Stimulated activated CD4-positive, alpha-beta T cell treated with anti-CD3 and anti-CD28 coated beads, Interleukin-15, amount 100 ng/mL, for 48 hours (primary cell): ENCODE measurements around the gene C3.

Source experiments
- DNase-seq, 2 donors: peaks; one replicate each; pipeline ENCODE4 v3.0.0-alpha.2; 2020; ENCODE audit warnings: low read depth in 2 of 2

C3 gene

GRCh38 chr19:6730941-6731670 lies 10.7 kb upstream of the C3 start:
- DNase-seq, result no peak

- DNase-seq, result peak; percentile 47 to 58
Measured at GRCh38 chr19:6730153-6730804, 9.8 kb upstream of the C3 start.

DNA sequence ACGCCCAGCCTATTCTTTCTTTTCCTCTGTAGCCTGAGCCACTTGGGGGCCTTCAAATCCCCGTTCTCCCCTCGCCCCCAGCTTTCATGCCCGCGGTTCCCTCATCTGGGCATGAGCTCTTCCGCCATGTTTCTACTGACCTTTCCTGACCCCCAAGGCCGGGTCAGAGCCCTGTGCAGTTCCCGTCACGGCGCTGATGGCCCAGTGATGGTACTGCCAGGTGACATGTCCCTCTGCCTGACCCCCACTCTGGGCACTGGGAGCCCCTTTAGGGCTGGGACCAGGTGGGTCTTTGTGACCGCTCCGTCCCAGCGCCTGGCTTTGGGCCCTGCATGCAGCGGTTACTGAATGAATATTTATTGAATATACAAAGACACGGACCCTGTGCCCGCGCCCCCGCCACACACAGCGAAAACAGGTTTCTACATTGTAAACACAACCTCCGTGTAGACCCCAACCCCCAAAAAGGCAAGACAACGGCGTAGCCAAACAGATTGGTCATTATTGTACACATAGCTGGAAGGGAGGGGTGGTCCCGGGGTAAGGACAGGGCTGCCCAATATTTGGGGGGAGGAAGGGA lies 9.2 kb upstream of the C3 start:
- no peak for DNase-seq

GRCh38 chr19:6728346-6728745 lies 7.9 kb upstream of the C3 start:
- DNase-seq, result no peak

GRCh38 chr19:6725513-6726231 lies 5.2 kb upstream of the C3 start:
- DNase-seq, result no peak

- no peak for DNase-seq
Measured at GRCh38 chr19:6724631-6725492, 4.4 kb upstream of the C3 start.

DNA sequence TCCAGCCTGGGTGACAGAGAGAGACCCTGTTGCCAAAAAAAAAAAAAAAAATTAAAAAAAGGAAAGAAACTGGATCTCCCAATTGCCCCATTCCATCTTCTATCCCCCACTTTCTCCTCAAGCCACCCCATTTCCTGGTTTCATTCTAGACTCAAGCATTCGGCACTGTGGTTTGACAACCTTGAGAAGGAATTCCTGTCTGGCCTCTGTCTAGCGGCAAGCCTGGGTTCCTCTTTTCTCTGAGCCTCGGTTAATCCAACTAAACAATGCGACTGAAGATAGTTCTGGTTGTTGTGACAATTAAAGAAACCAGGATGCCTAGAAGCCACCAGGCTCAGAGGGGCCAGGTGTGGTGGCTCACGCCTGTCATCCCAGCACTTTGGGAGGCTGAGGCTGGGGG lies 3.3 kb upstream of the C3 start:
- DNase-seq, result no peak

GRCh38 chr19:6723108-6723618 lies 2.7 kb upstream of the C3 start:
- DNase-seq, result no peak

GRCh38 chr19:6721773-6722172 lies 1.3 kb upstream of the C3 start:
- no peak for DNase-seq

DNA sequence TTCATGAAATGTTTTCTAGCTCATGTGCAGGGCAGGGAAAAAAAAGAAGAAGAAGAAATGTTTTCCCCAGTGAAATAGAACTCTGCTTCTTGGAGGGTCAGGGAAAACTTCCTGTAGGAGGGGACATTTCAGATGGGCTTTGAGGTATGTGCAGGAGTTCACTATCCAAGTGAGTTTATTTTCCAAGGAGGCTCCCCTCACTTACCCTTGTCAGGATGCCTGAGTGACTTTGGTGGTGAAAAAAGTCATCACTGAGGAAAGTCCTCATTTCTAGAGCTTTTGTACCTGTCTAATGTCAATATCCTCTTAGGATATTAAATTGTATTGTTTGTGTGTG lies 656 bp upstream of the C3 start:
- DNase-seq, result no peak

DNA sequence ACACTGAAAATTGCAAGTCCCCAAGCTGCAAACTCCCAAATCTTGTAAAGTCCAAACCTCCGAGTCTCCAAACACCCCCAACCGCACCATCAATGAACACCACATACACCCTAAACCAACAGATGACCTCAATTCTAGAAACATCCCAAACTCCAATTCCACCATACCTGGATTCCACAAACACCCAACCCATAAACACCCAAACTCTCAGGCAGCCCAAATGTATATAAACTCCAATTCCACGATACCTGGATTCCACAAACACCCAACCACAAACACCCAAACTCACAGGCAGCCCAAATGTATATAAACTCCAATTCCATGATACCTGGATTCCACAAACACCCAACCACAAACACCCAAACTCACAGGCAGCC lies 470 bp downstream of the C3 start:
- no peak for DNase-seq

- no peak for DNase-seq
Measured at GRCh38 chr19:6719540-6719861, 949 bp downstream of the C3 start.

DNA sequence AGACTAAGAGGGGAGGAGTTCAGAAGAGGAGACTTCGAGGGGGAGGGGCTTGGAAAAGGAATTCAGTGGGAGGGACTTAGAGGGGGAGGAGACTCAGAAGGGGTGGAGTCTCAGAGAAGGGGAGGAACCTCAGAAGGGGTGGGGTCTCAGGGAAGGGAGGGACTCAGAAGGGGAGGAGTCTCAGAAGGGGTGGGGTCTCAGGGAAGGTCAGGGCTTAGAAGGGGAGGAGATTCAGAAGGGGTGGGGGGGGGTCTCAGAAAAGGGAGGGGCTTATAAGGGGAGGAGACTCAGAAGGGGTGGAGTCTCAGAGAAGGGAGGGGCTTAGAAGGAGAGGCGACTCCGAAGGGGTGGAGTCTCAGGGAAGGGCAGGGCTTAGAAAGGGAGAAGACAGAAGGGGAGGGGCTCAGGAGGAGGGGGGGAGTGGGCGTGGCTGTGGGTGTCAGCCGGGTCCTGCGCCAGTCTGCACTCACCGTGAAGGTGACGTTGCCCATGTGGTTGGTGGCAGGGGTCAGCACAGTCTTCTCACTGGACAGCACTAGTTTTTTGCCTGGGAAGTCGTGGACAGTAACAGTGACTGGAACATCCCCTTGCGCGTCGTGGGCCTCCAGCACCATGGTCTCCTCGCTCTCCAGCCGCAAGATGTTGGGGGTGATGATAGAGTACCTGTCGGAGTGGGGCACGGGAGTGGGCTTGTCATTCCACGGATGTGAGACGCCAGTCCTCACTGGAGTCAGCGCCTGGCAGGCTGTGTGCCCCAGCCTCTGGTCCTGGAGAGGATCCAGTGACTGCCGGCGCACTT lies 1.5 kb downstream of the C3 start:
- DNase-seq, result no peak

DNA sequence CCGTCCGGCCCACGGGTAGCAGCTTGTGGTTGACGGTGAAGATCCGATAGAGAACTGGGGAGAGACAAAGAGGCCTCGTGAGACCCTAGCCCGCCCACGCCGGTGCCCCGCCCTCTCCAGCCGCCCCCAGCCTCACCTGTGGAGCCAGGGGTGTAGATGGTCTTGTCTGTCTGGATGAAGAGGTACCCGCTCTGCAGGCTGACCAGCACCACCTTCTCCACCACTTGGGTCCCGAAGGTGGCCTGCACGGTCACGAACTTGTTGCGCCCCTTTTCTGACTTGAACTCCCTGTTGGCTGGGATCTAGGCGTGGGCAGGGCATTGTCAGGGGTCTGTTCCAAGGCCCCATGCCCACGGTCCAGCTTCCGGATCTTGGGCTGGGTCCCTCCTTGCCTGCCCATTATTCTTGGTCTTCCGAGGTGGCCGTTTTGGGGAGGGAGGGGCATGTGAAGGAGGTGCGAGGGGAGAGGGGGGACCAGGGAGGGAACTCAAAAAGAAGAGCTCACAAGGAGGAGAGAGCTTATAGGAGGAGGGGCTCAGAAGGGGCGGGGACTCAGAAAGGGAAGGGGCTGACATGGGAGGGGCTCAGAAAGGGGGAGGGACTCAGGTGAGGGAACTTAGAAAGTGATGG lies 2.2 kb downstream of the C3 start:
- DNase-seq, result no peak

DNA sequence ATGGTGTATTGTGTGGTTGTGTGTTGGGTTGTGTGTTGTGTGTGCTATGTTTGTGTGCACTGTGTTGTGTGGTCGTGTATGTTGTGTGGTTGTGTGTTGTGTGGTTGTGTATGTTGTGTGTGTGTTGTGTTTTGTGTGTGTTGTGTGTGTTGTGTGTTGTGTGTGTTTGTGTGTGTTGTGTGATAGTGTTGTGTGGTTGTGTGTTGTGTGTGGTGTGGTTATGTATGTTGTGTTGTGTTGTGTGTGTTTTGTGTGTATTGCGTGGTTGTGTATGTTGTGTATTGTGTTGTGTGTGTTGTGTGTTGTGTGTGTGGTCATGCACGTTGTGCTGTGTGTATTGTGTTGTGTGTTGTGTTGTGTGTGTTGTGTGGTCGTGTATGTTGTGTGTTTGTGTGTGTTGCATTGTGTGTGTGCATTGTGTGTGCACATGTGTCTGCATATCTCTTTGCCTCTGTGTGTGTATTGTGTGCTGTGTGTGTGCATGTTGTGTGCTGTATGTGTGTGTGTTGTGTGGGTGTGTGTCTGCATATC lies 2.9 kb downstream of the C3 start:
- no peak for DNase-seq

- no peak for DNase-seq
Measured at GRCh38 chr19:6717036-6717435, 3.4 kb downstream of the C3 start.

- DNase-seq, result no peak
Measured at GRCh38 chr19:6716610-6716970, 3.9 kb downstream of the C3 start.

GRCh38 chr19:6714749-6715555 lies 5.5 kb downstream of the C3 start:
- no peak for DNase-seq
